B cell (primary cell): ENCODE data around the gene TFAP2A. TPM values are rescaled to one million over a fixed set of nuclear protein-coding genes. Genes with fewer than 3 reads are reported as not detected.
A peak's percentile ranks its signal among the peaks of the same experiment; 100 is the strongest.

Experiments used
- ATAC-seq: fragments of 200-7000 bp; cut with Tn5 transposase; one replicate; pipeline ENCODE4 v1.10.0; 2021; ENCODE audit warnings: low read depth, mild to moderate bottlenecking, moderate number of reproducible peaks, moderate library complexity
- CTCF ChIA-PET: fragments of 350-600 bp; sonication (Branson Sonifier 250); formaldehyde crosslinking; loops from one replicate; lab custom pipeline; 2021; ENCODE audit warnings: antibody characterized with exemption, inconsistent platforms; lab: Charles Lee
- POLR2A ChIA-PET: fragments of 350-600 bp; sonication (Branson Sonifier 250); formaldehyde crosslinking; loops from one replicate; lab custom pipeline; 2021; ENCODE audit warnings: antibody characterized with exemption; lab: Charles Lee
- DNase-seq: peaks from one replicate; pipeline ENCODE4 v3.0.0; 2013
- H2AFZ ChIP-seq: 2 replicates; pipeline ENCODE4 v1.6.1; 2012; ENCODE audit warnings: mild to moderate bottlenecking, low read depth, low read length; ENCODE audit not compliant: insufficient read depth, poor library complexity, severe bottlenecking
- H3K27ac ChIP-seq, 2 donors: 1 replicate in 1 of 2; 2 replicates in 1 of 2; pipeline ENCODE4 v1.5.1; 2012 to 2013; ENCODE audit warnings: low read length in 2 of 2, mild to moderate bottlenecking in 2 of 2, moderate library complexity in 1 of 2
- H3K27me3 ChIP-seq, 4 experiments: fragments of 200-600 bp in 1 of 4; sonication (generic) in 1 of 4; replicated peaks in 1 of 4; 1 replicate in 2 of 4; 2 replicates in 2 of 4; pipeline versions ENCODE4 v1.6.1 to v1.7.0; 2013 to 2016; ENCODE audit warnings: low read length in 3 of 4, mild to moderate bottlenecking in 2 of 4, mixed read lengths in 1 of 4, moderate library complexity in 1 of 4; ENCODE audit not compliant: insufficient read depth in 4 of 4, control insufficient read depth in 3 of 4; ENCODE audit errors: control extremely low read depth in 1 of 4
- H3K36me3 ChIP-seq, 2 experiments: replicated peaks in 1 of 2; 1 replicate in 1 of 2; 2 replicates in 1 of 2; pipeline versions ENCODE4 v1.6.1 to v1.7.1; 2013; ENCODE audit warnings: low read length in 1 of 2; ENCODE audit not compliant: insufficient read depth in 2 of 2, control insufficient read depth in 1 of 2; ENCODE audit errors: control extremely low read depth in 1 of 2, extremely low read depth in 1 of 2
- H3K4me1 ChIP-seq, 2 donors: fragments of 200-600 bp in 1 of 2; sonication (generic) in 1 of 2; 1 replicate in 1 of 2; 2 replicates in 1 of 2; pipeline versions ENCODE4 v1.5.1 to v1.6.1; 2013 to 2017; ENCODE audit warnings: low read length in 2 of 2; ENCODE audit not compliant: control insufficient read depth in 2 of 2, insufficient read depth in 2 of 2
- H3K4me2 ChIP-seq: replicated peaks from 2 replicates; pipeline ENCODE3; 2012; ENCODE audit warnings: mild to moderate bottlenecking, low read depth, low read length; ENCODE audit not compliant: poor library complexity, severe bottlenecking
- H3K4me3 ChIP-seq, 5 experiments: fragments of 200-600 bp in 1 of 5; sonication (generic) in 1 of 5; 1 replicate in 3 of 5; 2 replicates in 2 of 5; pipeline versions ENCODE4 v1.5.1 to v1.7.0; 2011 to 2016; ENCODE audit warnings: low read length in 4 of 5, mild to moderate bottlenecking in 4 of 5, low read depth in 2 of 5, control low read depth in 1 of 5, moderate library complexity in 1 of 5; ENCODE audit not compliant: insufficient read depth in 1 of 5; ENCODE audit errors: control extremely low read depth in 1 of 5, extremely low read depth in 1 of 5
- H3K79me2 ChIP-seq: fragments of 200-600 bp; sonication (generic); one replicate; pipeline ENCODE4 v1.6.0; 2016; ENCODE audit warnings: low read length; ENCODE audit not compliant: control insufficient read depth, insufficient read depth
- H3K9ac ChIP-seq: fragments of 200-600 bp; sonication (generic); 2 replicates; pipeline ENCODE4 v1.6.1; 2017; ENCODE audit warnings: mild to moderate bottlenecking, low read length, moderate library complexity
- H3K9me3 ChIP-seq, 3 donors: one replicate each; pipeline versions ENCODE4 v1.6.1 to v1.7.1; 2013; ENCODE audit warnings: low read length in 2 of 3; ENCODE audit not compliant: control insufficient read depth in 2 of 3, insufficient read depth in 1 of 3; ENCODE audit errors: control extremely low read depth in 1 of 3
- H4K20me1 ChIP-seq: 2 replicates; pipeline ENCODE4 v1.6.0; 2012; ENCODE audit warnings: mild to moderate bottlenecking, low read length; ENCODE audit not compliant: insufficient read depth, control insufficient read depth, poor library complexity, severe bottlenecking
- H3K27ac Mint-ChIP-seq: one replicate; pipeline ENCODE4 v1.8.0; 2021; ENCODE audit warnings: mixed read lengths
- H3K27me3 Mint-ChIP-seq: one replicate; pipeline ENCODE4 v1.8.0; 2021; ENCODE audit warnings: mixed read lengths
- H3K4me1 Mint-ChIP-seq: one replicate; pipeline ENCODE4 v1.8.0; 2021; ENCODE audit warnings: mixed read lengths
- H3K4me3 Mint-ChIP-seq: one replicate; pipeline ENCODE4 v1.8.0; 2021; ENCODE audit warnings: mixed read lengths
- H3K9me3 Mint-ChIP-seq: one replicate; pipeline ENCODE4 v1.8.0; 2022; ENCODE audit warnings: mixed read lengths; ENCODE audit not compliant: insufficient read depth
- CTCF ChIP-seq: fragments of 200-600 bp; IDR thresholded peaks from one replicate; pipeline ENCODE4 v1.8.0; 2022; ENCODE audit warnings: antibody characterized with exemption, mild to moderate bottlenecking
- EZH2 ChIP-seq: IDR thresholded peaks from 2 replicates; pipeline ENCODE4 v1.6.1; 2012; ENCODE audit warnings: borderline replicate concordance, low read depth, mild to moderate bottlenecking, moderate library complexity, low read length; ENCODE audit not compliant: insufficient read depth, poor library complexity, severe bottlenecking
- WGBS: methylation state at CpG from one replicate; pipeline ENCODE4 v1.1.5; 2013; ENCODE audit warnings: missing lambda C conversion rate; ENCODE audit not compliant: insufficient coverage; 5-methylcytosine and 5-hydroxymethylcytosine counted together
- intact Hi-C: fragments of 100-400 bp; cut with micrococcal nuclease; formaldehyde crosslinking; loops from one replicate; pipeline ENCODE4 v1.10.0; 2022
- polyA plus RNA-seq: library from polyadenylated mRNA; depleted of rRNA; stranded (reverse); fragments of >200 nt; gene quantifications from 2 replicates; pipeline ENCODE4 v1.2.3, GENCODE V29; 2012
- total RNA-seq, 2 donors: library from RNA; stranded (reverse); fragments of 120-200 nt in 1 of 2; gene quantifications; 1 replicate in 1 of 2; 2 replicates in 1 of 2; pipeline versions ENCODE4 v1.2.3 to v1.2.4, GENCODE V29; 2013 to 2022

The TFAP2A gene
- total and polyA plus RNA-seq, 2 donors (not counting 1 experiment from before 2014, with no cell fraction given), result not detected

DNA sequence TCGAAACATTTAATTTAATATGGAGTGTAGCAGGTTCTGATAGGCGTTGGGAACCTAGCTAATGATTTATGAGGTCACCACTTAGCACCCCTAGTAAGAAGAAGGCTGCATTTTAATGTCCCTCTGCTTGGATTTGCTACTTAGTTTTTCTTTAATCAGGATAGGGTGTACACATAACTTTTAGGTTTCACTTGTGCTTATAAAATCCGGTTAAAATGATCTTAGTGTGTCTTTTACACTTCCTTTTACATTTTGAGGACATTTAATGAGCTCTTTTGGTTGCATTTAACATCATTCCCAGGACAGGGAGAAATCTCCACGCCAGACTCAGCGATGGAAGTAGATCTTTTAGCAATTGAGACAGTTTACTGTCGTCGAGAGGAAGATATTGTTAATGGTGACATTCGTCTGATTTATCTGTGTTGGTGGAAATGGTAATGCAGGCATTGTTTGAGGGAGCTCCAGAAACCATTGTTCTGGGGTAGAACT, 5.6 kb downstream of the TFAP2A start:
- Mint-ChIP-seq H3K4me3 (peak overlapping the region; percentile 32), H3K27me3 (peaks cover 78% of the 10 kb centered on the region), H3K4me1 (peaks cover 28% of the 10 kb centered on the region), H3K9me3 (peaks cover 15% of the 10 kb centered on the region), H3K27ac (peak overlapping the region; percentile 70)
- Histone ChIP-seq H2AFZ (no peak overlapping the region), H4K20me1 (no peaks in the 10 kb centered on the region), H3K9ac (no peak overlapping the region), H3K27ac (no peak overlapping the region), H3K36me3 (no peaks in the 10 kb centered on the region), H3K27me3 (peaks cover 0 to 69% (median 60%) of the 10 kb centered on the region in 4 experiments), H3K79me2 (no peaks in the 10 kb centered on the region), H3K4me1 (peaks cover 30 to 31% of the 10 kb centered on the region in 2 donors), H3K9me3 (peaks cover 7 to 49% (median 36%) of the 10 kb centered on the region in 3 donors), H3K4me2 (no peak overlapping the region), H3K4me3 (no peak overlapping the region)
- intact Hi-C loops, result loop anchor here (5.0 kb wide), 1 partner anchor 478 kb away; the partner anchor contains the start of gene SYCP2L
- CTCF ChIA-PET, result no interaction called here
- WGBS, result 17% methylated on average over 5 of the region's 8 CpGs
- TF ChIP-seq EZH2 (peak; percentile 41), CTCF (no peak)
- POLR2A ChIA-PET, result no interaction called here
- ATAC-seq (no peak), DNase-seq (no peak)

DNA sequence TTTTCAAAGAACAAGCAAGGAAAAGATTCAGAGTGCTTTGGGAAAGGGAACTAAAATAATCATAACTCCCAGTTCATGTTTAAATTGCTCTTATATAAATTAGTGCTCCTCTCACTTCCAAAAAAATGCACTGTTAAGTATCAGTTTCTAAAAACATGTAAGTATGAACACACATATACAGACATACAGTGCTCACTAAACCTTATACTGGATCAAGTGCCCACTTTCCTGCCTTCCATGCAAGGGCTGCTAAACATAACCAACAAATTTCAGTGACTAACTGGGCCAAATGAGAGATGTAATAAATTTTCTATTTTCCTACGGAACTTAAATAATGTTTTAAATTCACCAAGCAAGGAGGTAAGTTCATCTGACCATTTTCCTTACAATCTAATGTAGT, 6.4 kb downstream of the TFAP2A start:
- Mint-ChIP-seq H3K27ac (no peak overlapping the region), H3K4me1 (peaks cover 29% of the 10 kb centered on the region), H3K4me3 (no peak overlapping the region), H3K9me3 (peaks cover 15% of the 10 kb centered on the region), H3K27me3 (peaks cover 71% of the 10 kb centered on the region)
- H3K9me3 ChIP-seq, result peaks cover 7 to 49% (median 40%) of the 10 kb centered on the region in 3 donors
- H4K20me1 ChIP-seq, result no peaks in the 10 kb centered on the region
- no peaks in the 10 kb centered on the region for H3K36me3 ChIP-seq
- H2AFZ ChIP-seq, result no peak overlapping the region
- ChIA-PET POLR2A (no interaction called here), CTCF (no interaction called here)
- peaks cover 28% of the 10 kb centered on the region in 2 donors for H3K4me1 ChIP-seq
- DNase-seq, result no peak
- intact Hi-C loops, result loop anchor here (5.0 kb wide), 1 partner anchor 479 kb away; the partner anchor contains the start of gene SYCP2L
- no peak overlapping the region for H3K4me2 ChIP-seq
- H3K79me2 ChIP-seq, result no peaks in the 10 kb centered on the region
- ATAC-seq, result no peak
- peaks cover 0 to 65% (median 51%) of the 10 kb centered on the region in 4 experiments for H3K27me3 ChIP-seq
- no peak overlapping the region for H3K27ac ChIP-seq
- WGBS, result no CpG with 5 or more reads among the region's 1 CpG
- H3K9ac ChIP-seq, result no peak overlapping the region
- TF ChIP-seq CTCF, result no peak
- TF ChIP-seq EZH2, result no peak
- H3K4me3 ChIP-seq, result no peak overlapping the region
